K562 treated with DMSO at 1 percent for 48 hours (cell line): ENCODE results near the gene RILPL1. TPM values are rescaled to one million over a fixed set of nuclear protein-coding genes. Genes with fewer than 3 reads are reported as not detected.

Experiments
- total RNA-seq: library from RNA; unstranded; fragments of 300-600 nt; gene quantifications from 2 replicates; pipeline ENCODE4 v1.2.3, GENCODE V29; 2022; ENCODE audit warnings: low replicate concordance; ENCODE audit errors: extremely low read depth

Gene RILPL1
- not detected in 2 replicates for total RNA-seq

GRCh38 chr12:123533672-123534643 is at the start of gene RILPL1:
RILPL1 (minus strand) TSS chr12:123533719; CDS start chr12:123533482, 237 bp downstream.

GRCh38 chr12:123457980-123458779 is 75.3 kb downstream of the RILPL1 start, which contains the start of gene SNRNP35:
SNRNP35 (plus strand) TSS chr12:123458139; CDS start chr12:123465541, 7,402 bp downstream.

GRCh38 chr12:123436017-123436964 is 97.2 kb downstream of the RILPL1 start, which contains the start of gene RILPL2:
RILPL2 (minus strand) TSS chr12:123436684; CDS start chr12:123436420, 264 bp downstream.

Other genes starting within 250 kb of the RILPL1 start
- gene SBNO1, start 168.9 kb downstream of the RILPL1 start, total RNA-seq = not detected in 2 replicates
- not detected in 2 replicates for gene KMT5A, start 149.6 kb downstream of the RILPL1 start, total RNA-seq
- not detected in 2 replicates for gene RILPL2, start 97.0 kb downstream of the RILPL1 start, total RNA-seq
- not detected in 2 replicates for gene SNRNP35, start 75.6 kb downstream of the RILPL1 start, total RNA-seq
- not detected in 2 replicates for gene TMED2, start 50.8 kb upstream of the RILPL1 start, total RNA-seq
- not detected in 2 replicates for gene DDX55, start 68.4 kb upstream of the RILPL1 start, total RNA-seq
- gene EIF2B1, start 100.0 kb upstream of the RILPL1 start, total RNA-seq = not detected in 2 replicates
- gene GTF2H3, start 100.1 kb upstream of the RILPL1 start, total RNA-seq = not detected in 2 replicates
- gene TCTN2, start 137.4 kb upstream of the RILPL1 start, total RNA-seq = not detected in 2 replicates
- gene ATP6V0A2, start 178.6 kb upstream of the RILPL1 start, total RNA-seq = not detected in 2 replicates
- gene DNAH10, start 228.6 kb upstream of the RILPL1 start, total RNA-seq = not detected in 2 replicates